Stromal cell of bone marrow (primary cell): ENCODE data around the gene LRRC31.

Source experiments
- DNase-seq: peaks from one replicate; pipeline ENCODE4 v3.0.0-alpha.2; 2012; ENCODE audit warnings: low read depth

LRRC31 gene

GRCh38 chr3:169813278-169813677 lies 56.5 kb downstream of the LRRC31 start:
- no peak for DNase-seq

DNA sequence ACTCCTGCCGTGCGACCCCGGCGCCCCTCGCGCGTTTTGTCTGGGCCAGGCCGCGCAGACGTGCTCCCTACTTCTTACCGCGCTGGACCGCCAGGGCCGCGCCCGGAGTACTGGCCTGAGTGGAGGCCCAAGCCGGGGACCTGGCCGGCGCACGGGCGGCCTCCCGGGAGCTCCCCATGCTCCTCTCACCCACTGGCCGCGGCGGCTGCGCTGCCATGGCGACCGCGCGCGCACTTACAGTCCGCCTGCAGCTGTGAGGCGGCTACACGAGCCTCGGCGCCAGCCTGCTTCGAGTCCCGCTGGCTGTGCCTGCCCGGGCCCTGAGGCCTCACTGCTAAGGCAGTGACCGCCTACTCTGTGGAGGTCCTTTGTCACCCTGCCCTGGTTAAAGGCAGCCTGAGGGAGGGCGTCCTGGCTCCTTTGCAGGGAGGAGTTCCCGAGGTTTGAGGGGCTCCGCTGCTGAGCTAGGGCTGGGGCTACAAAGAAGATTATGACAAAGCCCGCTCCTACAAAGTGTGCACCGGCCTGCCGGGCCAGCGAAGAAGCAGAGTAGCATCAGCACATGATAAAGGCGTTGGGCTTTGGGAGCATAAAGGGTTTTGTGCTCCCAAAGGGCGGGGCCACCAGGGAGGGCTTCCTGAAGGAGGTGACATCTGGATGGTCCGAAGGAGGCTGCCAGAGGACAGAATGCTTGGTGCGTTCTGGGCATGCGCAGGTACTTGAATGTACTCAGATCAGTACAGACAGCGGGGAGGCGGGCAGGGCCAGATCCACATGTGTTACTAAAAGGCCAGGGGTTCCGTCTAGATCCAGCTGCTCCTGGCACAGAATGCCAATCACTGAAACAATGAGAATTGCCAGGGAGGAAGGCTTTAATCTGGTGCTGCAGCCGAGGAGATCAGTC lies 57.2 kb downstream of the LRRC31 start, which contains the start of the genes LRRC34 and LRRIQ4:
LRRC34 (minus strand) TSS at position 573 of the 904 bp plus-strand sequence; CDS start at position 217, 356 bp downstream.
LRRIQ4 (plus strand) TSS at position 539 of the 904 bp plus-strand sequence. CDS start 9,052 bp downstream, outside the sequence.
- DNase-seq: peak; percentile 34

GRCh38 chr3:169811631-169812331 lies 58.0 kb downstream of the LRRC31 start:
- peak; percentile 28 for DNase-seq

DNA sequence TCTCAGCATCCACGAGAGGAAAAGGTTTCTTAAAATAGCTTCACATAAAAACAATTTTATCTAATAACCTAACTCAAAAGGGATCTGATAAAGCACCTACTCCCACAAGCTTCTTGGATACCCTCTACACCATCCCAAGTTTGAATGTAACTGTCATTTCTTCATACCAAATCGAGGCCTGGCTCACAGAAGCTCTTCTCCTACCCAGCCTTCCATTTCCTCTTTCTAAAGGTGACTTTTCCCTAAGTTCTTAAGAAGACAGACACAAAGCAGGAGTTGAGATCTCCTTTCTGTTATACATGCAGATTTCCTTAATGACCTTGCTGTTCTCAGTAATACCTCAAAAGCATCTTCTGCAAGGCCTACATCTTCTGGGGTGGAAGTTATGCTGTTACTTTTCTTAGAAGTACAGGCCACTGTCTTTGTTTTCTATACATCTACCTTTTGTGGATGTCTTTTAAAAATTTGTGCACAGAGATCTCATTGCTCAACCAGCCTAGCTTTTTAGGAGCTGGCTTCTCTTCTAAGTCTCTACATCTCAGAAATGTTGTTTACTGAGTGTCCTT lies 60.4 kb downstream of the LRRC31 start:
- DNase-seq: no peak

GRCh38 chr3:169804681-169805080 lies 65.1 kb downstream of the LRRC31 start:
- DNase-seq: no peak

DNA sequence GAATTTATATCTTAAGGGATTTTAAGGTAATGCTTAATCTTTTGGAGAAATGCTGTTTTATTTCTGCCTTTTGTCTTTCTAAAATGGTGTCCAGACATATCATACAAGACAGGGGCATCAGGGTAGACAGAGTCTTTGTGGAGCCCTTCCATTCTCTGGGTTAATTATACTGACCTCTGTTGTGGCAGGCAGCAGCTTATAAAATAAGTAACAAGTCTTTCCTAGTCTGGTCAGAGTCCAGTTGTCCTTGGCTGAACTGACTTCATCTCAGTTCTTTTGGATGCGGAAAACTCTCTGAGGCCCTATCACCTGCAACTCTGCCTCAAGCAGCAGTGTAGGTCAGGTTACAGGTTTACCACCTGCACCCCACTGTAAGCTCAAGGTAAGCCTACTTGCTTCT lies 77.4 kb downstream of the LRRC31 start:
- no peak for DNase-seq

DNA sequence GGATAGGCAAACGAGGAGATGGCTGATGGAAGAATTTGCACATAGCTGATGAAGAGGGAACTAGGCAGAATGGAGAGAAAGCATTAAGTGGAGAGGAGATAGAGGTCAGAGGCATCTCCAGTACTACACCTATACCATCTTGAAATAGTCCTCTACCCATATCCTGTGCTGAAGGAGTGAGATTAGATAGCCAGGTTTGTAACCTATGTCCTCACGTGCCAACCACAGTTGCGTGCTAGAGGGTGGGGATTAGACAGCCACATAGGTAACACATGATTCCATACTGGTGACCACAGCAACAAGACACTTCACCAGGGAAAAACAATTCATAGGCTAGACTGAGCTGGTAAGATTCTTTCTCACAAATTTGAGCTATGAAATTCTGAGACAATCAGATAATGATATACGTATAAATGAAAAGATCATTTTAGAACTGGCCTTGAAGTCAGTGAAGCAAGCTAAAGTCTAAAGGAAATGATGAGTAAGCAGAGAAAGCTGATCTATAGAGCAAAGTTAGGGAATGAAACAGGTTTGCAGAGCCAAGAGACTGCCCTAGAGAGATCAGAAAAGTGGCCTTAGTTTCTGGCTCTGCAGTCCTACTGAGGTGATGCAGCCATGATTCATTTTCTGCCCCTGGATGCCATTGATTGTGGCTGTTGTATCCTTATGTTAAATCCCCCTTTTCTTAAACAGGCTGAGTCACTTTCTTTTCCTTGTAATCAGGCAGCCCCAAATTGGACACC lies 78.9 kb downstream of the LRRC31 start:
- DNase-seq: no peak

DNA sequence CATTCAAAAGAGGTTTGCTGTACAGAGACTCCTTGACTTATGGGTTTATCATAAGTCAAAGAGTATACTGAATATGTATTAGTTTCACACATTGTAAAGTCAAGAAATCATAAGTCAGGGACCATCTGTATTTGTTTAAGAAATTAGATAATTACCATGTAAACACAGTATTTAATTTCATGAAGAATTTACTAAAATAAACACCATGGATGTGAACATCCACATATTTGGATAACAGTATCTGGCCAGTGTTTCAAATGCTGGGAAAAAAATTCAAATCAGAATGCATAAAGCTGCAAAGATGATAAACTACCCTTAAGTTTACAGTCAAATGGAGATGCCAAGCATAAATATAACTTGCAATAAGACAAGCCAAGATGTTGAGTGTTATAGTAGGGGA lies 79.5 kb downstream of the LRRC31 start:
- DNase-seq: no peak
